ENCODE measurements around the gene MACROD2.

- TF ChIP-seq CTCF (conservative IDR thresholded peaks at IDR 0.05) (no peak), ZFX (IDR thresholded peaks at IDR 0.05) (no peak)
Observed at GRCh38 chr20:15895126-15895525, 1899.8 kb downstream of the MACROD2 start.
